Measurements from ENCODE around the gene AP5S1. TPM values are rescaled to one million over a fixed set of nuclear protein-coding genes. Genes with fewer than 3 reads are reported as not detected.

AP5S1 gene
- total RNA-seq, 4 donors from 2014 or later, result 10.4 to 12.1 (median 11.0) TPM

DNA sequence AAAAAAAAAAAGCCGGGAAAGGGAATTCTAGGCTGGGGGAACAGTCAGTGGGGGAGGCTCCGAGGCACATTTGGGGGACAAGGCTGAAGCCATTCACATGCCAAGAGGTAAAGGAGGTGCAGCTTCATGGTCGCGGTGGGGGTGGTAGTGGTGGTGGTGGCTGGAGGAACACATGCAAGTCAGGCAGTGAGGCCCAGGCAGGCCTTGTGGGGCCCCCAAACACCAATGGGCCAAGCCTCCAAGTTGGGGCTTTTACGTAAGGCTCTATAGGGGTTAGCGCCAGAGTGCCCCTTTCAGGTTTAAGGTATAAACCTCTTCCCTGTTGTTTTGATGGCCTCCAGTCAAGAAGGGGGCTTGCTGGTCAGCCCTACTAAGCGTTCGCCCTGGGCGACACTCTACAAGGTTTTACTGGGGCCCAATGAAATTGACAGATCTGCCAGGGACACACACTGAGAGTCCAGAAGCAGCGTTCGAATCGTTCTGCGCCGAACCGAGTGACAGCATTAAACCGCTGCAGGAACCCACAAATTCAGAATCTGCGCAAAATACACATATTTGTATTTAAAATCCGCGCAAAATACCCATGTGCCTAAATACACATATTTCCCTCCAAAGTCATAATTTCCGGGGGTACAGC, 818 bp upstream of the AP5S1 start:
- peaks cover 0 to 27% of the 10 kb centered on the region in 2 donors for H3K36me3 ChIP-seq
- H3K27ac ChIP-seq, result peak overlapping the region; percentile 83 to 99 (median 97)
- H3K4me1 ChIP-seq, result peaks cover 0 to 35% (median 14%) of the 10 kb centered on the region in 3 donors
- ATAC-seq, result no peak
- no peaks in the 10 kb centered on the region for H3K9me3 ChIP-seq
- H3K4me3 ChIP-seq, result peak overlapping the region in 1 of 2 donors; percentile 80
- H3K27me3 ChIP-seq, result no peaks in the 10 kb centered on the region
- WGBS, 2 donors (ENCODE audit: low coverage in 1 of 2), result 51 to 62% methylated on average over 11 to 17 of the region's 20 CpGs
- TF ChIP-seq EP300 (IDR thresholded peaks at IDR 0.05) (no peak), POLR2AphosphoS5 (IDR thresholded peaks at IDR 0.05) (no peak), POLR2A (IDR thresholded peaks at IDR 0.05) (no peak), CTCF (IDR thresholded peaks at IDR 0.05) (no peak)

- Histone ChIP-seq H3K4me3 (peak overlapping the region; percentile 50 to 80), H3K27me3 (no peaks in the 10 kb centered on the region), H3K4me1 (peaks cover 0 to 35% (median 14%) of the 10 kb centered on the region in 3 donors), H3K27ac (peak overlapping the region; percentile 83 to 99 (median 97)), H3K9me3 (no peaks in the 10 kb centered on the region), H3K36me3 (peaks cover 0 to 43% of the 10 kb centered on the region in 2 donors)
- WGBS, 2 donors (ENCODE audit: low coverage in 1 of 2), result 30 to 39% methylated on average over 12 to 14 of the region's 20 CpGs
- no peak for ATAC-seq
- TF ChIP-seq POLR2A (IDR thresholded peaks at IDR 0.05) (peak in 1 of 2 donors; percentile 16), POLR2AphosphoS5 (IDR thresholded peaks at IDR 0.05) (no peak)
Measured at GRCh38 chr20:3820901-3821727, 767 bp downstream of the AP5S1 start.

GRCh38 chr20:3821996-3822395, 1.6 kb downstream of the AP5S1 start:
- no peak overlapping the region for H3K4me3 ChIP-seq
- TF ChIP-seq CTCF (IDR thresholded peaks at IDR 0.05), result no peak
- no peak for TF ChIP-seq EP300 (IDR thresholded peaks at IDR 0.05)
- no peak for TF ChIP-seq POLR2AphosphoS5 (IDR thresholded peaks at IDR 0.05)
- no peak for TF ChIP-seq POLR2A (IDR thresholded peaks at IDR 0.05)
- ATAC-seq, result no peak
- H3K9me3 ChIP-seq, result no peaks in the 10 kb centered on the region
- H3K27ac ChIP-seq, result peak overlapping the region in 2 of 4 donors; percentile 97
- WGBS, 2 donors (ENCODE audit: low coverage in 1 of 2), result 88 to 90% methylated on average over 6 to 8 of the region's 14 CpGs
- H3K36me3 ChIP-seq, result peaks cover 0 to 51% of the 10 kb centered on the region in 2 donors
- H3K4me1 ChIP-seq, result peaks cover 0 to 35% (median 14%) of the 10 kb centered on the region in 3 donors
- H3K27me3 ChIP-seq, result no peaks in the 10 kb centered on the region

- ATAC-seq, result no peak
- no peak for TF ChIP-seq CTCF (IDR thresholded peaks at IDR 0.05)
- no peak for TF ChIP-seq POLR2AphosphoS5 (IDR thresholded peaks at IDR 0.05)
- TF ChIP-seq POLR2A (IDR thresholded peaks at IDR 0.05), result no peak
- TF ChIP-seq EP300 (IDR thresholded peaks at IDR 0.05), result no peak
- WGBS, 2 donors (ENCODE audit: low coverage in 1 of 2), result 75 to 93% methylated on average over 4 to 5 of the region's 20 CpGs
Measured at GRCh38 chr20:3823881-3824280, 3.5 kb downstream of the AP5S1 start.

GRCh38 chr20:3825526-3825925, 5.2 kb downstream of the AP5S1 start:
- no peak overlapping the region for H3K4me3 ChIP-seq
- H3K9me3 ChIP-seq, result no peaks in the 10 kb centered on the region
- peaks cover 0 to 14% (median 5%) of the 10 kb centered on the region in 3 donors for H3K4me1 ChIP-seq
- no CpG with 5 or more reads among the region's 7 CpGs for WGBS, 2 donors (ENCODE audit: low coverage in 1 of 2)
- ATAC-seq, result no peak
- H3K27me3 ChIP-seq, result no peaks in the 10 kb centered on the region
- peaks cover 0 to 65% of the 10 kb centered on the region in 2 donors for H3K36me3 ChIP-seq
- H3K27ac ChIP-seq, result no peak overlapping the region
- no peak for TF ChIP-seq CTCF (IDR thresholded peaks at IDR 0.05)
- TF ChIP-seq POLR2A (IDR thresholded peaks at IDR 0.05), result no peak
- TF ChIP-seq EP300 (IDR thresholded peaks at IDR 0.05), result no peak
- no peak for TF ChIP-seq POLR2AphosphoS5 (IDR thresholded peaks at IDR 0.05)

More at GRCh38 chr20:3823881-3824280, 3.5 kb downstream of the AP5S1 start:
- Histone ChIP-seq H3K27ac (no peak overlapping the region), H3K4me3 (no peak overlapping the region), H3K9me3 (no peaks in the 10 kb centered on the region), H3K4me1 (peaks cover 0 to 26% (median 12%) of the 10 kb centered on the region in 3 donors), H3K36me3 (peaks cover 0 to 62% of the 10 kb centered on the region in 2 donors), H3K27me3 (no peaks in the 10 kb centered on the region)
